ENCODE results near the gene SLC6A7.

SLC6A7 gene

GRCh38 chr5:150211156-150212030, 21.5 kb downstream of the SLC6A7 start:
- H3K4me3 ChIP-seq (ENCODE audit: low read depth, low read length) = no peak overlapping the region
- no peak for TF ChIP-seq MYC (IDR thresholded peaks at IDR 0.05; ENCODE audit: low read depth, low read length)
- no peak for TF ChIP-seq MAX (IDR thresholded peaks at IDR 0.05; ENCODE audit: low read depth, low read length)
- TF ChIP-seq CTCF (IDR thresholded peaks at IDR 0.05; ENCODE audit: low read depth, low read length) = no peak
- TF ChIP-seq POLR2A (IDR thresholded peaks at IDR 0.05; ENCODE audit: extremely low read depth, insufficient read length) = no peak
- no peak for DNase-seq (ENCODE audit: low read depth)

DNA sequence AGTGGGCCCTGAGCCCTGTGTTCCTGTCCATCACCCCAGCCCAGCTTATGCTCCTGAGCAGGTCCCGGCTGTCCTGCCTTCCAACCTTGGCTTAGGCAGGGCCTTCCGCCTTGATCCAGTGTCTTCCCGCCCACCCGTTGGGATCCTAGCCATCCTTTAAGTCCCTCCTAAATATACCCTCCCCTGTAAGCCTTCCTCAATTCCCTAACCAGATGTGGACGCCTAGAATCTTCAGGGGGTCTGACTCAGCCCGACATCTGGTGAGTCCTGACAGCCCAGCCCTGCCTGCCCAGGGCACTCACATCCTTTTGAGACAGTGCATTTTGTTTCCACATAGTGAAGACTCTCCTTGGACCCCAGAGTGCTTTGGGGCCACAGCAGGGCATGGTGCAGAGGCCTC, 23.7 kb downstream of the SLC6A7 start:
- peak; percentile 32 for DNase-seq (ENCODE audit: low read depth)
- H3K4me3 ChIP-seq (ENCODE audit: low read depth, low read length) = no peak overlapping the region
- TF ChIP-seq POLR2A (IDR thresholded peaks at IDR 0.05; ENCODE audit: extremely low read depth, insufficient read length) (no peak), CTCF (IDR thresholded peaks at IDR 0.05; ENCODE audit: low read depth, low read length) (no peak), MAX (IDR thresholded peaks at IDR 0.05; ENCODE audit: low read depth, low read length) (no peak), MYC (IDR thresholded peaks at IDR 0.05; ENCODE audit: low read depth, low read length) (no peak)

DNA sequence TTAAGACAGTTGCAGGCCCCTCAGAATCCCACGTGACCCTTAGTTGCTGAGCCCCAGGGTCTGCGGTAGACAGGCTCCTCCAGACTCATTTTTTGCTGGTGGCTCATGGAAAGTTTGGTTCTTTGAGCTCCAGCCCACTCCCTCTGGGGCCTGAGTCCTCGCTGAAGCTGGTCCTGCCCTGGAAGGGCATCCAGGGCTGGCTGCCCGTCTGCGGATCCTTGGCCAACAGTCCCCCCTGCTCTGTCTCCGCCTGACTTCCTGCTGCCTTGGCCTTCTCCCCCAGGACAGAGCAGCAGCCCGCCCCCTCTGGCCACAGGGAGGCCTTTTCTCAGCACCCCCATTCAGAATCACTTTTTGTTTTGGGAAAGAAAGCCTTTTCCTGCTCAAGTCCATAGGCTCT, 24.4 kb downstream of the SLC6A7 start:
- no peak for DNase-seq (ENCODE audit: low read depth)
- H3K4me3 ChIP-seq (ENCODE audit: low read depth, low read length) = no peak overlapping the region
- TF ChIP-seq POLR2A (IDR thresholded peaks at IDR 0.05; ENCODE audit: extremely low read depth, insufficient read length) (no peak), MAX (IDR thresholded peaks at IDR 0.05; ENCODE audit: low read depth, low read length) (no peak), CTCF (IDR thresholded peaks at IDR 0.05; ENCODE audit: low read depth, low read length) (no peak), MYC (IDR thresholded peaks at IDR 0.05; ENCODE audit: low read depth, low read length) (no peak)

DNA sequence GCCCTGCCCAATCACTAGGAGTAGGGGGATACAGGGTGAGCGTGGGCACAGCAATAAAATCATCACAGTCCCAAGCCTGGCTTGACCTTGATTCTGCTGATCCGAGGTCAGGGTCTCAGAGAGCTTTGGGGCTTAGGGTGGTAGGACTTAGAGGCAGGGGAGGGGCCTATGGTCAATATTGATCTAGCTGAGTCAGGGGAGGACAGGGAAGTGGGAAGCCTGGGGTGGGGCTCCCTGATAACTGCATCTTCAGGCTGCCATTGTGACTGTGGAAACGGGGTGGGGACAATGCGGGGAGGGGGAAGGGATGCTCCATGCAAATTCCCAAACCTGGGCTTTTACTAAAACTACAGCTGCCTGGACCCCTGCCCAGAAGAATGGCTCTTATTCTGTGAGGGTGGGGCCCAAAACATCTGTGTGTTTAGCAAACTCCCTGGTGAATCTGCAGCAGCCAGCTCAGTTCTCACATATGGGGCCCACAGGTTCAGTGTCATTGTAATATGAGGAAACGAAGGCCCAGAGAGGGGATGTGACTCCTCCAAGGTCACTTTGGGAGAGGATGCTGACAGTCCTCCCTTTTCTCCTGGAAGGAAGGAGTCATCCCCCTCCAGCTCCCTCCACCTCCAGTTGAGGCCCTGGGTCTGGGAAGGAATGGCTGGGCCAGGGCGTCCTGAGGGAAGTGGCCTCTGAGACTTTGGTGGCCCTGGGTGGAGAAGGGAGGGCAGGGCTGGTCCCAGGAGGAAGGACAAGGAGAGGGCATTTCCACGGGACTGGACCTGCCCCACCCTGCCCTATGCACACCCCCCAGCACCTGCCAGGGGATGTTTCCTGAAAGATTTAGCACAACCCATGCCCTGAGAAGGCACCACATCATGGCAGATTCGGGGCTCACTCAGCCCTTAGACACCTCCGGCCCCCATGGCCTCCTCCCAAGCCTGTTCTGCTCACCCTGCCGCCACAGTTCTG, 26.4 kb downstream of the SLC6A7 start:
- DNase-seq (ENCODE audit: low read depth) = no peak
- H3K4me3 ChIP-seq (ENCODE audit: low read depth, low read length) = no peak overlapping the region
- TF ChIP-seq CTCF (IDR thresholded peaks at IDR 0.05; ENCODE audit: low read depth, low read length) (no peak), MAX (IDR thresholded peaks at IDR 0.05; ENCODE audit: low read depth, low read length) (no peak), POLR2A (IDR thresholded peaks at IDR 0.05; ENCODE audit: extremely low read depth, insufficient read length) (no peak), MYC (IDR thresholded peaks at IDR 0.05; ENCODE audit: low read depth, low read length) (no peak)

GRCh38 chr5:150217038-150217437, 27.2 kb downstream of the SLC6A7 start:
- H3K4me3 ChIP-seq (ENCODE audit: low read depth, low read length) = no peak overlapping the region
- no peak for DNase-seq (ENCODE audit: low read depth)

More at GRCh38 chr5:150217038-150217437, 27.2 kb downstream of the SLC6A7 start:
- TF ChIP-seq MAX (IDR thresholded peaks at IDR 0.05; ENCODE audit: low read depth, low read length) (no peak), POLR2A (IDR thresholded peaks at IDR 0.05; ENCODE audit: extremely low read depth, insufficient read length) (no peak), CTCF (IDR thresholded peaks at IDR 0.05; ENCODE audit: low read depth, low read length) (no peak), MYC (IDR thresholded peaks at IDR 0.05; ENCODE audit: low read depth, low read length) (no peak)
